ENCODE measurements around the gene GABARAP. TPM values are rescaled to one million over a fixed set of nuclear protein-coding genes. Genes with fewer than 3 reads are reported as not detected.

Gene GABARAP
- polyA plus RNA-seq, 1 donor from 2014 or later, result 384 TPM

DNA sequence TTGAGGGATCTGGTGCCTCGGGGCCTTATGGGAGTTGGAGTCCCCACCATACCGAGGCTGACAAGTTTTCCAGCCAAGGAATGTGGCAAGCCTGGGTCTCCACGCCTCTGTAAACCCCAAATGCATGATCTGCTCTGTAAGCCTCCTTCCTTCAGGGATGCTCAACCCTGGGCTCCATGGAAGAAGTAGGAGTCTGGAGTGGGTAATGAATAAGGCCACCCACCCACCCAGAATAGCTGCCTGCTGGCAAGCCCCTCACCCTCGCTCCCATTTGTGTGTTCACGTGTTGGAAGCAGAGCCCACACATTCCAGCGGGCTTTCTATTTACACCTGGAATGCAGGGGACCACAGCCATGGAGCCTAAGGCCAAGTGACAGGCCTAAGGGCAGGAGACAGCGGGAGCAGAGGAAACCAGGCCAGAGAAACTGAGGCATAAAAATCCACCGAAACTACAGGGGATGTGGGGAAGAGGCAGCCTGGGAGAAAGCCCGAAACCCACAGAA lies 27.1 kb downstream of the GABARAP start:
- Histone ChIP-seq H3K4me3 (ENCODE audit: low read length) (peak overlapping the region; percentile 82), H3F3A (ENCODE audit: insufficient read depth, low read length, poor library complexity, severe bottlenecking) (peaks cover 4% of the 10 kb centered on the region), H3K9me2 (ENCODE audit: insufficient read depth, low read length) (no peaks in the 10 kb centered on the region), H3K27ac (ENCODE audit: low read length) (peak overlapping the region; percentile 98), H3K9me3 (ENCODE audit: low read length) (no peaks in the 10 kb centered on the region), H3K36me3 (ENCODE audit: insufficient read depth, low read length) (no peaks in the 10 kb centered on the region), H3K79me2 (replicated peaks; ENCODE audit: insufficient read depth, low read length) (peaks cover 63% of the 10 kb centered on the region), H4K20me1 (ENCODE audit: insufficient read depth) (no peaks in the 10 kb centered on the region), H3K4me2 (ENCODE audit: low read length) (peak overlapping the region; percentile 97), H3K27me3 (ENCODE audit: insufficient read depth, low read depth, low read length) (no peaks in the 10 kb centered on the region), H3K9ac (ENCODE audit: low read length) (peak overlapping the region; percentile 92), H2AFZ (ENCODE audit: low read depth, low read length) (no peak overlapping the region)
- TF ChIP-seq POLR2AphosphoS5 (IDR thresholded peaks at IDR 0.05) (peak; percentile 15), TAF1 (IDR thresholded peaks at IDR 0.05; ENCODE audit: low read depth) (peak; percentile 54), SMC3 (conservative IDR thresholded peaks at IDR 0.05; ENCODE audit: poor library complexity) (no peak), MXI1 (conservative IDR thresholded peaks at IDR 0.05; ENCODE audit: poor library complexity, severe bottlenecking) (peak; percentile 56)

DNA sequence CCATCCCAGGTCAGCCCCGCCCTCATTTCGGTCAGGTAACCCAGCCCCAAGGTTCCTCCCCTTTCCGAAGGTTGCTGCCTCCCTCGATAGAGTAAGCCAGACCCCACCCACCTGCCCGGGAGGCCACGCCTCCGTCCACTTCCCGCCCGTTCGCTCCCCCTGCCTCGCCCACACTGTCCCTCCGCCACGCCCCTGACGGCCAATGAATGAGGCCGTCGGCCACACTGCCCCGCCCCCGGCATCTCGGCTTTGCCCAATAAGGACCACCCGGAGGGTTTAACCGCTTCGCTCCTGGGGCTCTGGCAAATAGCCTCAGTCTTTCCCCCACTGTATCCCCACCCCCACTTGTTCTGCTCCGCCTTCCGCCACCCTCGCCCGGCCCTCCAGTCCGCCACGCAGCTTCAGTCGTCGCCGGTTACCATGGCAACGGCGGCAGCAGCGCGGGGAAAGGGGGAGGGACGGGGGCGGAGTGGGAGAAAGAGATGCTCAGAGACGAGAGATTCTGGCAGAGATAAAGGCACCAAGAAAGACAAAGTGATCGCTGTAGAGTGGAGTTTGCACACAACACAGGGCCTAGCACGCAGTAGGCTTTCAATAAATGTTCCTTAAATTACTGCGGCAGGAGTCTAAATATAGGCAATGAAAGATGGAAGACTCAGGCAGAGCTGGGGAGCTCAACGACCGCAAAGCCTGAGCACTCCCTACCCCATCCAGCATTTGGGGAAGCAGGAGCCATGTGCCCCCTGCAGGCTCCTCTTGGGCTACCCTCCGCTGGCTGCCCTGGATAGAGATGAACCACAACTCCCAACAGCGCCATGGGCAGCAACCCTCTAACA lies 27.7 kb downstream of the GABARAP start:
- Histone ChIP-seq H3K4me3 (ENCODE audit: low read length) (peak overlapping the region; percentile 82), H4K20me1 (ENCODE audit: insufficient read depth) (no peaks in the 10 kb centered on the region), H2AFZ (ENCODE audit: low read depth, low read length) (no peak overlapping the region)

More for the DNA sequence above, 27.7 kb downstream of the GABARAP start:
- Histone ChIP-seq H3K79me2 (replicated peaks; ENCODE audit: insufficient read depth, low read length) (peaks cover 69% of the 10 kb centered on the region), H3K9ac (ENCODE audit: low read length) (peak overlapping the region; percentile 92), H3K9me3 (ENCODE audit: low read length) (no peaks in the 10 kb centered on the region), H3K4me2 (ENCODE audit: low read length) (peak overlapping the region; percentile 97), H3F3A (ENCODE audit: insufficient read depth, low read length, poor library complexity, severe bottlenecking) (peaks cover 4% of the 10 kb centered on the region), H3K36me3 (ENCODE audit: insufficient read depth, low read length) (no peaks in the 10 kb centered on the region), H3K27ac (ENCODE audit: low read length) (peak overlapping the region; percentile 98), H3K27me3 (ENCODE audit: insufficient read depth, low read depth, low read length) (no peaks in the 10 kb centered on the region), H3K9me2 (ENCODE audit: insufficient read depth, low read length) (no peaks in the 10 kb centered on the region)
- TF ChIP-seq, protein P1, sequence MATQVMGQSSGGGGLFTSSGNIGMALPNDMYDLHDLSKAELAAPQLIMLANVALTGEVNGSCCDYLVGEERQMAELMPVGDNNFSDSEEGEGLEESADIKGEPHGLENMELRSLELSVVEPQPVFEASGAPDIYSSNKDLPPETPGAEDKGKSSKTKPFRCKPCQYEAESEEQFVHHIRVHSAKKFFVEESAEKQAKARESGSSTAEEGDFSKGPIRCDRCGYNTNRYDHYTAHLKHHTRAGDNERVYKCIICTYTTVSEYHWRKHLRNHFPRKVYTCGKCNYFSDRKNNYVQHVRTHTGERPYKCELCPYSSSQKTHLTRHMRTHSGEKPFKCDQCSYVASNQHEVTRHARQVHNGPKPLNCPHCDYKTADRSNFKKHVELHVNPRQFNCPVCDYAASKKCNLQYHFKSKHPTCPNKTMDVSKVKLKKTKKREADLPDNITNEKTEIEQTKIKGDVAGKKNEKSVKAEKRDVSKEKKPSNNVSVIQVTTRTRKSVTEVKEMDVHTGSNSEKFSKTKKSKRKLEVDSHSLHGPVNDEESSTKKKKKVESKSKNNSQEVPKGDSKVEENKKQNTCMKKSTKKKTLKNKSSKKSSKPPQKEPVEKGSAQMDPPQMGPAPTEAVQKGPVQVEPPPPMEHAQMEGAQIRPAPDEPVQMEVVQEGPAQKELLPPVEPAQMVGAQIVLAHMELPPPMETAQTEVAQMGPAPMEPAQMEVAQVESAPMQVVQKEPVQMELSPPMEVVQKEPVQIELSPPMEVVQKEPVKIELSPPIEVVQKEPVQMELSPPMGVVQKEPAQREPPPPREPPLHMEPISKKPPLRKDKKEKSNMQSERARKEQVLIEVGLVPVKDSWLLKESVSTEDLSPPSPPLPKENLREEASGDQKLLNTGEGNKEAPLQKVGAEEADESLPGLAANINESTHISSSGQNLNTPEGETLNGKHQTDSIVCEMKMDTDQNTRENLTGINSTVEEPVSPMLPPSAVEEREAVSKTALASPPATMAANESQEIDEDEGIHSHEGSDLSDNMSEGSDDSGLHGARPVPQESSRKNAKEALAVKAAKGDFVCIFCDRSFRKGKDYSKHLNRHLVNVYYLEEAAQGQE (IDR thresholded peaks at IDR 0.05; ENCODE audit: borderline replicate concordance), result no peak
- TF ChIP-seq RAD21 (conservative IDR thresholded peaks at IDR 0.05), result peak; percentile 56
- TF ChIP-seq SMC3 (conservative IDR thresholded peaks at IDR 0.05; ENCODE audit: poor library complexity), result peak; percentile 62
- peak; percentile 45 for TF ChIP-seq EP300 (conservative IDR thresholded peaks at IDR 0.05; ENCODE audit: poor library complexity, severe bottlenecking)
- peak; percentile 82 for TF ChIP-seq POLR2AphosphoS5 (IDR thresholded peaks at IDR 0.05)
- TF ChIP-seq MXI1 (conservative IDR thresholded peaks at IDR 0.05; ENCODE audit: poor library complexity, severe bottlenecking), result peak; percentile 43
- peak; percentile 81 for TF ChIP-seq CTCF (IDR thresholded peaks at IDR 0.05; ENCODE audit: poor library complexity, severe bottlenecking)
- no peak for TF ChIP-seq EZH2 (IDR thresholded peaks at IDR 0.05; ENCODE audit: borderline replicate concordance, insufficient read depth, low read length, poor library complexity, severe bottlenecking)
- TF ChIP-seq TAF1 (IDR thresholded peaks at IDR 0.05; ENCODE audit: low read depth), result peak; percentile 64
